Colon (tissue), 2 donors: ENCODE results near the gene C11orf42.

ENCODE experiments used
- FAIRE-seq: peaks from 2 replicates; lab custom pipeline; 2012; peaks lifted over from hg19 to GRCh38; lab: Jason Lieb, UNC
- donor health status: control.
- donor health status: control.

C11orf42 gene

GRCh38 chr11:6258571-6259081, 53.3 kb downstream of the C11orf42 start:
- no peak for FAIRE-seq

DNA sequence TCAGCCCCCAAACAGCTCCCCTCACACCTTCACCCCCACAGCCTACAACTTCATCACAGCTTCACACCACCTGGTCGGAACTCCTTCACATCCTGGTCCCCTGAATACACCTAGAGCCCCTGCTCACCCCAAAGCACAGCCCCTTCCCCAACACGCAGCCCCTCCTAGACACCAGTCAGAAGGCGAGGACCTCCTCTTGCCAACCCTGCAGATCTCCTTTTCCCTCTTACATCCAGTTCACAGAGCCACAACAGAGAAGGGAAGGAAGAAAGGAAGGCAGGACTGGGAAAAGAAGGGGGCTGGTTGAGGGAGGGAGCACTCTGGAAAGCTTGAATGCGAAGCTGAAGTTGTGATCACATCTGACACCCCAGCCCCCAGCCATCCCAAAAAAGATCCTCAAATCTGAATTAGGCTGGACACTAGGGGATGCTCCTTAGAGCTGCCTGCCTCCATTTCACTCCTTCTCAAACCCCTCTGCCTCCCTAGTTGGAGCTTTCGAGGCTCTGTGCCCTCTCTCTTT, 54.9 kb downstream of the C11orf42 start:
- no peak for FAIRE-seq
